D341Med (cell line): ENCODE results near the gene SPAG8.

Experiments used
- DNase-seq: peaks from one replicate; pipeline ENCODE4 v3.0.0; 2012; ENCODE audit warnings: low spot score

Gene SPAG8

DNA sequence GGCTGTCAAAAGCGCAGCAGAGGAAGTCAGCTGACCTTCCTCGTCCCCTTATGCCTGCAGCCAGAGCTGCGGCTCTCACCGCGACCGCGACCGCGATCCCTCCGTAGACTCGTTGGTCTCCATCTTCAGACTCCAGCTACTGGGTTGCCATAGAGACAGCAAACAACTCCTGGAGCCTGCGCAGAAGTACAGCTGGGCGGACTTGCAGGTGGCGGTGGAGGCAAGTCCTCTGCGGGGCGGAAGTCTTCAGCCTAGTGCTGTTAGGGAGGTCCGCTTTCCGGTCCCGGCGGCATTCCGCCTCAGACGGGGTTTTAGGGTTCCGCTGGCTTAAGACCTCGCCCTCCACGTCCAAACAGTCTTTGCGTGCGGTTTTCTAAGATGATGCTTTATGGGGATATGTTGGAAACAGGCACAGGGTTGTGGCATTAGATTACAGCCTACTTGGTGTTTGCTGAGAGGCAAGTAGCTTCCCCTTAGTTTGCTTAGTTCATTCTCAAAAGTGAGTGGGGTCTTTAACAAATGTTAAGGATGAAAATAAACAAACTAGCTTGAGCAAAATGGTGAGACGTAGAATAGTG is at the start of gene SPAG8:
TSS of gene SPAG8 (minus strand) at position 238 of the 578 bp plus-strand sequence. CDS start at position 123, 115 bp downstream.
- DNase-seq, result no peak

DNA sequence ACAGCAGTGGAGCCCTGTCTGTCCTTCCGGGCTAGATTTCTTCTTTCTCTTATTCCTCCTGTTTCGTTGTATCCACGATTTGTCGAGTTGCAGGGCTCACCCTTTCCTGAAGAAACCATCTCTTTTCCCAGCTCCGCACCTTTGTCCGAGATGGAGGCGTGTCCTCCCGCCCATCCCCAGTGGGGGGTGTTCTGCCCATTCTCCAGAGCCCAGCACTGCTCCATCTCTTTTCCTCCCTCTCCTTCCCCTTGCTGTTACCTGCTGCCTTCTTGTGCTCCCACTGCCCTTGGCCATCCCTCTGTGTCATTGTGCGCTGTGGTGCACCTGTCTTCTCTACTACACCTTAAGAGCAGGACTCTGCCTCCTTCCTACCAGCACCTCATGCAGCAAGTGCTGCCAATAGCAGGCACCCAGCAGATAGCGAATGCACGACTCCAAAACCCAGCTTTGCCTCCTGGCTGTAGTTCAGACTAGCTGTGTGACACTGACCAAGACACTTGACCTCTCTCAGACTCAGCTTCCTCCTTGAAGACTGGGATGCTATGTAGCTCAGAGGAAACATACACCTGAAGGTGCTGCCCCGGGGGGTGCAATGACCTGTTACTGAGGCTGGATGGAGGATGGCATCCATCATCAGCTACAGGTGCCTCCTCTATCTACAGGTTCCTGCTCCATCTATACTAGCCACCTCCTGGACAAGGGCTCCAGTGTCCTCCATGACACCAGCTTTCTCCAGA is 49.3 kb upstream of the SPAG8 start:
- no peak for DNase-seq

DNA sequence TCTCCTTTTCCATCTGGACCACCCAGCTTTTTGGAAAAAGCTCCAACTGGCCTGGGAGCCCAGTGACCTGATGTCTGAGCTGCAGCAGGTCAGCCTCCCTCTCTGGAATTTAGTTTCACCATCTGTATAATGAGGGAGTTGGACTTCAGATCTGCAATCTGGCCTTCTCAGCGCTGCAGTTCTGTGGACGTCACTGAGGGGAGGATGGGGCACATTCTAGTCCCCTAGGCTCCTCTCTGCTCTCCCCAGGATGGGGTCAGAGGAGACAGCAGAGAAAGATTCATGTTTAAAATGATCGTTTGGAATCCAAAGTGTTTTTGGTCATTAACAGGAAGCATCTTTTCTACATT is 47.9 kb upstream of the SPAG8 start:
- DNase-seq, result no peak

GRCh38 chr9:35859310-35859989 is 47.4 kb upstream of the SPAG8 start:
- DNase-seq, result no peak

DNA sequence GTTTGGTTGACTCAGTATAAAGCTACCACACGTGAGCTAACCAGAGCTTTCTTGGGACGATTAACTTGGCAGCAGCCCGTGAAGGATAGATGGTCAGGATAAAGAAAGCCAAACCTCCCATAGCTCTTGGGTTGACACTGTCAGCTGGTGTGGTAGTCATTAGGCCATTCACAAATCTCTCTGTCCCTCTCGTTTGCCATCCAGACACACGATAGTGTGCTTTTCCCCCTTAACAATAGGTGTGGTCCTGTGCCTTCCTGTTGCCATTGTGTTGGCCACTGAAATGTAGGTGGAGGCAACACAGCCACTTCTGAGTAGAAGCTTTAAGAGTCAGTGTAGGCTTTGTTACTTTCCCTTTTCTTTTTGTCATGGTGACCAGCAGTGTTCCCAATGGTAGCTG is 46.4 kb upstream of the SPAG8 start:
- no peak for DNase-seq

GRCh38 chr9:35856882-35857281 is 44.8 kb upstream of the SPAG8 start:
- DNase-seq, result no peak

GRCh38 chr9:35856206-35856605 is 44.1 kb upstream of the SPAG8 start:
- DNase-seq, result no peak

- no peak for DNase-seq
Measured at GRCh38 chr9:35854091-35854762, 42.2 kb upstream of the SPAG8 start.

DNA sequence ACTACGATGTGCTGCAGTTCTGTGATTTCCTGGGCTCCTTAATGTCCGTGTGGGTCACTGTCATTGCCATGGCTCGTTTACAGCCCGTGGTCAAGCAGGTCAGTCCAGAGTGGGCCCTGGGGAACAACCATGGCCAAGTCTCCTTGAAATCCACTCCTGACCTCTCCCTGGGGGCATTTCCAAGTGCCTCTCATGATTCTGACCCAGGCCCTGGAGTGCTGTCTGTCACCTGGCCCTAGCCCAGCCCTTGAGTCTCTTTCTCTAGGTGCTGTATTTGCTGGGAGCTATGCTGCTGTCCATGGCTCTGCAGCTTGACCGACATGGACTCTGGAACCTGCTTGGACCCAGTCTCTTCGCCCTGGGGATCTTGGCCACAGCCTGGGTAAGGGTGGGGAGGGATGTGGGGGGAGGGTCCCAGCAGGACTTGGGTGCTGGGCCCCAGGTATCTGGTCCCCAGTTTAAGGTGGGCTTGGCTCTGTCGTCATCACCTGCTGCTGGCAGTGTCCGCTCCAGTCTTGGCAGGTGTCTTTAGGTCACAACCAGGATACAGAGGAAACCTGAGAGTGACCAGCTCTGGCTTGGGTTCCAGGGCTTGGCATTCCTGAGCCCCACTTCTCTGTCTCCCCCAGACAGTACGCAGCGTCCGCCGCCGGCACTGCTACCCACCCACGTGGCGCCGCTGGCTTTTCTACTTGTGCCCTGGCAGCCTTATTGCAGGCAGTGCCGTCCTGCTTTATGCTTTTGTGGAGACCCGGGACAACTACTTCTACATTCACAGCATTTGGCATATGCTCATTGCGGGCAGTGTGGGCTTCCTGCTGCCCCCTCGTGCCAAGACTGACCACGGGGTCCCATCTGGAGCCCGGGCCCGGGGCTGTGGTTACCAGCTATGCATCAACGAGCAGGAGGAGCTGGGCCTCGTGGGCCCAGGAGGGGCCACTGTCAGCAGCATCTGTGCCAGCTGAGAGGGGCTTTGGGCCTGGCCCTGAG is 41.1 kb upstream of the SPAG8 start:
- DNase-seq, result no peak

DNA sequence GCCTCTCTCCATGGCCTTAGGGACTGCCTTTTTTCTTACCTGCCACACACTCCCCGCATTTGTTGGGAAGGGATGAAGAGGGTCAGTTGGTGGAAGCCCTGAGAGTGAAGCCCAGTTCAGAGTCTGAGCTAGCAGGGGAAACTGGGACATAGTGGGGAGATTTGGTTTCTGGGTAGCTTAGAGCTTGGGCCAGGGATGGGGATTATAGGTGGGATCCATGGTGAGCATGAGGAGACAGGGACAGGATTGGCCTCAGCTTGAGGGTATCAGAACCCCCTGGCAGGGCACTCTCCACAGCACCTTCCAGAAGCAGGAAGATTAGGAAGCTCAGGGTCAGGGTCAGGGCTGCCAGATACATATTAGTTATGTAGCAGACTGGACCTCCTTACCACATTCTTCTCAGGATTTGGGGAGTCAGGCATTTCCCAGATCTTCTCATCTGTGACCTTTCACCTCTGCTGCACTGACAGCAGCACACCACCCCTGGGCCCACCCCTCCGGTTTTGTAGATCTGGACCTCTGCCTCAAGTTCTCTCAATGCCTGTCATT is 40.3 kb upstream of the SPAG8 start:
- DNase-seq, result no peak

- DNase-seq, result no peak
Measured at GRCh38 chr9:35847792-35848572, 35.9 kb upstream of the SPAG8 start.

DNA sequence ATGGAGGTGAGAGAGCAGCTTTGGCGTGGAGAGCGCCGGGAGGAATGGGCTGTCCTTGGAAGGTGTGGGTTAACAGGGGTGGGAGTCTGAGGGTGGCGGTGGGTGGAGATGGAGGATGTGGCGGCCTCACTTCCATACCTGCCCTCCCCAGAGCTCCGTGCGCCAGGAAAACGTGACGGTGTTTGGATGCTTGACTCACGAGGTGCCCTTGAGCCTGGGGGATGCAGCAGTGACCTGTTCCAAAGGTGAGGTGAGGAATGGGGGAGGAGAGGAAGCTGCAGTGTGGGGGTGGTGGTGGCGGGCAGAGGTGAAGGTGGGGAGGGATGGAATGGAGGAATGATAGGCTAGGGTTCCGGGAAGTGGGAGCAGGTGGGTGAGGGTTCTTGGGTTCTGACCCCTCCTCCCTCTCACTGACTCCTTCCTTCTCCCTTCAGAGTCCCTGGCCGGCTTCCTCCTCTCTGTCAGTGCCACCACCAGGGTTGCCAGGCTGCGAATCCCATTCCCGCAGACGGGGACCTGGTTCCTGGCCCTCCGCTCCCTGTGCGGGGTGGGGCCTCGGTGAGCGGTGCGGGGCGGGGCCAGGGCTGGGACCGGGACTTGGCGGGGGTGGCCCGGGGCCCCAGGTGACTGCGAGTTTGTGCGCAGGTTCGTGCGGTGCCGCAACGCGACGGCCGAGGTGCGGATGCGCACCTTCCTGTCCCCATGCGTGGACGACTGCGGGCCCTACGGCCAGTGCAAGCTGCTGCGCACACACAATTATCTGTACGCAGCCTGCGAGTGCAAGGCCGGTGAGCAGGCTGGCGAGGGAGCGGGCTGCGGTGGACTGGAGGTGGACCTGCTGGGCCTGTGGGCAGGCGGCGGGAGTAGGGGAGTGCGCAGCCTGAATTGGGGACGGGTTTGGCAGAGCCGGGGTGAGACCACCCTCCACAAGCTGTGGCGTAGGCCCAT is 34.0 kb upstream of the SPAG8 start:
- no peak for DNase-seq

DNA sequence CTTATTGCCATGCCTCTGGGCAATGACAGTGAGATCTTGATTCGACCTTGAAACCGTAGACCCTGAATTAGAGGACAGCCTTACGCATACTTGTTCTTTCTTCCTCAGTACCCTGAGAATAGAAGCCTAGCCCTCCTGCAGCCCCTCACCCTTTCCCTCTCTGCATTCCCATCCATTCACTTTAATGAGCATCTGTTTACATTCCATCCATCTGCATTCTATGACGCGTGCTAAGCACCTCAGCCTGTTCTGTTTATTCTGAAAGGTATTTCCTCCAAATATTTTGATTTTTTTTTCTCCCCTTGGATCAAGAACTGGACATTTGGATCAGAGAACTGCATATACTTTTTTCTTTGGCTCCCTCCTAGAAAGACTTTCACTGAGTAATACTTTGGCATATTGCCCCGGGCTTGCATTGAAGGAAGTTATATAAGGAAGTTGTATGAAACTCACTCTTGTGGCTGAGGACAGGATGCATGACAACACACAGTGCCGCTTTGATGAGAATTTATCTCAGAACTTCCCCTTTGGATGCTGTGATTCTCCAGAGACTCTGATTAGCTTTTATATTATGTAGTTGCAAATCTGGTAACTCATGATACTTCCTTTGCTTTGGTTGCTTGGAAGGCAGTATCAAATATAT is 32.7 kb upstream of the SPAG8 start:
- no peak for DNase-seq

GRCh38 chr9:35842795-35843194 is 30.7 kb upstream of the SPAG8 start:
- DNase-seq, result no peak

GRCh38 chr9:35842020-35842745 is 30.1 kb upstream of the SPAG8 start:
- no peak for DNase-seq

DNA sequence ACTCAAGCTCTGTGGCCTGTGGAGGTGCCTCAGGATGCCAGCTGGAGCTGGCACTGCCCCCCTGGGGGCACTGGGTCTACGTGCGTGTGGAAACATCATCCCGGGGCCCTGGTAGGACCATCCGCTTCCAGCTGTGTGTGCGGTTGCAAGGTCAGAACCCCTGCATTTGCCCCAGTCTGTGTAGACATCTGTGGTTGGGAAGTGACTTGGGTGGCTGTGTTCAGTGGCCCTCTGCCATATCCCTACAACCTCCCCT is 29.5 kb upstream of the SPAG8 start:
- no peak for DNase-seq

- DNase-seq, result no peak
Measured at GRCh38 chr9:35840881-35841644, 29.0 kb upstream of the SPAG8 start.

GRCh38 chr9:35839926-35840325 is 27.9 kb upstream of the SPAG8 start:
- no peak for DNase-seq
